OCI-M2 (cell line): ENCODE measurements around the gene LMAN2.
"Not testable (repeated sequence)": the region's sequence is repeated elsewhere in the genome, so short reads cannot be mapped to it uniquely, and the experiment has no call there.

ENCODE experiments used
- DNase-seq: peaks from one replicate; lab custom pipeline; 2025; ENCODE audit not compliant: unreplicated experiment; lab: John Stamatoyannopoulos, UW

The LMAN2 gene

GRCh38 chr5:177378884-177379883, 27.7 kb upstream of the LMAN2 start:
- no peak for DNase-seq

- no peak for DNase-seq
Measured at GRCh38 chr5:177377851-177378776, 26.6 kb upstream of the LMAN2 start.

- no peak for DNase-seq
Measured at GRCh38 chr5:177376107-177376506, 24.6 kb upstream of the LMAN2 start.

DNA sequence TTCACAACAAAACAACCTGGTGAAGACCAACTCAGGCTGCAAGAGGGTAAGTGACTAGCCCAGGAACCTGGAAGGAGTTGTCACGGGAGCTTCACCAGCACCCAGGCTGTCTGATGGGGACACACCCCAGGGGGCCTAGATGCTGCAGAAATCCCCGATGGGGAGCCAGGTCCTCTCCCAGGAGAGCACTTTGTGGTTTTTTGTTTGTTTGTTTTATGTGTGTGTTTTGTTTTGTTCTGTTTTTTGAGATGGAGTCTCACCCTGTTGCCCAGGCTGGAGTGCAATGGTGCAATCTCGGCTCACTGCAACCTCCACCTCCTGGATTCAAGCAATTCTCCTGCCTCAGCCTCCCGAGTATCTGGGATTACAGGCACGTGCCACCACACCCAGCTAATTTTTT, 24.0 kb upstream of the LMAN2 start:
- DNase-seq, result not testable (repeated sequence)

DNA sequence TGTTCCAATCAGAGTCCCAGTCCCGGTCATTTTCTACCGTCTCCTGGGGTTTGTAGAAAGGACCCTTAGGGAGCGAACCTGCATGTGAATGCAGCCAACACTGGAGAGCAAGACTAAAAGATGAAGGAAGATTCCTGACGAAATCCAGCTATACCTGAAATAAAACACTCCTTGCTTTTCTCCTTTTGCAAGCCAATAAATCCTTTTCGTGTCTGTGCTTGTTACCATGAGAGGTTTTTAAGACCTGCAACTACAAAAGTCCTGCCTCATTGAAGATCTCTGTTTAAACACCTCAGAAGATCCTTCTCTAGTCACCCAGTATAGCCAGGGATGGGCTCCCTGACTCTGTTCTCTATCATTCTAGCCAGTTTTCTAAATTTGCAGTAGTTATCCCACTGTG, 22.7 kb upstream of the LMAN2 start:
- no peak for DNase-seq

GRCh38 chr5:177373806-177374205, 22.3 kb upstream of the LMAN2 start:
- DNase-seq, result no peak

GRCh38 chr5:177372910-177373309, 21.4 kb upstream of the LMAN2 start:
- DNase-seq, result no peak

GRCh38 chr5:177372034-177372896, 20.8 kb upstream of the LMAN2 start:
- DNase-seq, result no peak

- DNase-seq, result no peak
Measured at GRCh38 chr5:177371120-177372033, 19.9 kb upstream of the LMAN2 start.

DNA sequence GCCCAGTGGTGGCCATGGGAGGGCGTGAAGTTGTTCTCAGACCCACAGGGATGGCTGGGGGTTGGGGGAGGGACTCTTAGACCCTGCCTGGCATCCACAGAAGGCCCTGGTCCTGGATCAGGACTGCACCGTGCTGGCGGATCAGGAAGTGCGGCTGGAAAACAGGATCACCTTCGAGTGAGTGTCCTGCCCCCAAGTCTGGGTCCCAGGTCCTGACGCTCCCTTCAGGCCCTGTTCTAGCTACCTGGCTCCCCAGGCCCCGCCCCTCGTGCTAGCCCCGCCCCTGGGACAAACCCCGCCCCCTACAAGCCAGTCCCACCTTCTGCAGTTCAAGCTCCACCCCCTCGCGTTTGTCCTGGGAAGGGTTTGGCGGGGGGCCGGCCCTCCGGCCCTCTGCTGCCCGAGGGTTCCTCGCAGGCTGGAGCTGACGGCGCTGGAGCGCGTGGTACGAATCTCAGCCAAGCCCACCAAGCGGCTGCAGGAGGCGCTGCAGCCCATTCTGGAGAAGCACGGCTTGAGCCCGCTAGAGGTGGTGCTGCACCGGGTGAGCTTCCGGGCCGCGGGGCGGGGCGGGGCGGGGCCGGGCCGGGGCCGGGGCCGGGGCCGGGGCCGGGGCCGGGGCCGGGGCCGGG, 19.1 kb upstream of the LMAN2 start:
- DNase-seq, result no peak

DNA sequence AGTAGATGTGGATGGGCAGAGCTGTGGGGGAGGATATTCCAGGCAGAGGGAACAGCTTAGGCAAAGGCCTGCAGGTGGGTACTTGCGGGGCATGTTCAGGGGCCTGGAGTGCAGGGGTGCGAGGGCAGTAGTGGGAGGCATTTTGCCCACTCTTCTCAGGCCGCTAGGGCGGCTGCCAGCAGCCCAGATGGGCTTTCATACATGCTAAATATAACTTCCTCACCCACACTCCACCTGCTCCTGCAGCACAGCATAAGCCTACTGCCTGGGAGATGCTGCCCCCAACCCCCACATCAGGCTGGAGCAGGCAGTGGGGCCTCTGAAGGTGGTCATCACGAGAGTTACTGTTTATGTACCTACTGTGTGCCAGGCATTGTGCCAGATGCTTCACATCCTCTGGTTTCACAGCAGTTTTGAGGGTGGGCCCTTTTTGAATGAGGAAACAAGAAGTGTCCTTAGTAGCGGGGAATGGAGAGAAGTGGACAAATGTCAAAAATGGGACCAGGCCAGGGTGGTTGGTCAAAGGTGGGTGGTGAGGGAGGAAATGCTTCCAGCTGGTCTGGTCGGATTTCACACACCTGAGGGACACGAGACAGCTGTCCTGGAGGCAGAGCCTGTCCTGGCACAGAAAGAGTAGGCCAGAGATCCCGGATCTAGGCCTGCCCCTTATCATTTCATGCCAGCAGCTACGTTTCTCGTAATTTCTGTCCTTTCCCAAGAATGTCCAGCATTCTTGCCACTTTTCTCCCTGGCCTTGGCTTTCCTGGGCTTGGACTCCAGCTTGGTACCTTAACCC, 18.4 kb upstream of the LMAN2 start:
- no peak for DNase-seq

DNA sequence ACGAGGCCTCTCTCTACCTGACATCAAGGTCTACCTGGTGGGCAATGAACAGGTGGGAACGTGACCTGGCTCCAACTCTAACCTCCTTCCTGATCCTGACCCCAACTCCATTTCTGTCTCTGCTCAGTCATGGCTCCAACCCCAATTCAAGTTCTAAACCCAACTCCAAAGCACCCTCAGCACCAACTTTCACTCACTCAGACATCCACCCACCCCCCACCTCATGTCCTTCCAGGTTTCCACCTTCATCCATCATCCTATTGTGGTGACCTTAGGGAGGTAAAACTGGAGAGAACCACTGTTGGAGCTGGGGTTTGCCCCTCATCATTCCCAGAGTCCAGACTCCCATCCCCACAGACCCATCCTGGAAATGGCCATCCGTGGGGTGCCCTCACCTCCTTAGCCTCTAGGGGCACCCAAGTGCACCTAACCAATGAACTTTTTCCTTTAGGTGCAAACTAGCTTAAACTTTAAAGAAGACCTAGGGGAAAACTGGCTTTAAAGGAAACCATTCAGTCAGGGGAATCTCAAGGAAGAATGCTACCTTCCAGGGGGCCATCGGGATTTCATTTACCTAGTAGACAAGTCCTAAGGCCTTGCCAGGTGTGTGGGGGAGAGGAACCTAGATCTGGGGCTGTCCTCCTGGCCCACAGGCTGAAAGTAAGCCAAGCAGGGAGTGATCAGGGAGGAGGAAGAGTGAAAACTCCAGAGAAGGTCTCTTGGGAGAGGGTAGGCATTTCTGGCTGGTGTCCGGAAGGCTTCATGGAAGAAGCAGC, 17.6 kb upstream of the LMAN2 start:
- no peak for DNase-seq

GRCh38 chr5:177367981-177368868, 16.8 kb upstream of the LMAN2 start:
- DNase-seq, result no peak

DNA sequence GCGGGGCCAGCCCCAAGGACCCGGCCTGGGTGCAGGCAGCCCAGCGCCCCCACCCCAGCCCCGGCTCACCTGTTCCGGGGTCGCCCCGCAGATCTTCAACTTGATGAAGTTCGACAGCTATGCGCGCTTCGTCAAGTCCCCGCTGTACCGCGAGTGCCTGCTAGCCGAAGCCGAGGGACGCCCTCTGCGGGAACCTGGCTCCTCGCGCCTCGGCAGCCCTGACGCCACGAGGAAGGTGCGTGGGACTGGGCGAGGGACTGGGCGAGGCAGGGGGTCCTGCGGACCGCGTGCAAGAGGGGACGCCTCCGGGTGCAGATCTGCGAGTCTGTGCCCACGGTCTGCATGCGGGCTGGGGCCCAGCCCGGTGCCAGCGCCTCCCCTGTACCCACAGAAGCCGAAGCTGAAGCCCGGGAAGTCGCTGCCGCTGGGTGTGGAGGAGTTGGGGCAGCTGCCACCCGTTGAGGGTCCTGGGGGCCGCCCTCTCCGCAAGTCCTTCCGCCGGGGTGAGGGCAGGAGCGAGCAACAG, 15.9 kb upstream of the LMAN2 start:
- DNase-seq, result no peak

DNA sequence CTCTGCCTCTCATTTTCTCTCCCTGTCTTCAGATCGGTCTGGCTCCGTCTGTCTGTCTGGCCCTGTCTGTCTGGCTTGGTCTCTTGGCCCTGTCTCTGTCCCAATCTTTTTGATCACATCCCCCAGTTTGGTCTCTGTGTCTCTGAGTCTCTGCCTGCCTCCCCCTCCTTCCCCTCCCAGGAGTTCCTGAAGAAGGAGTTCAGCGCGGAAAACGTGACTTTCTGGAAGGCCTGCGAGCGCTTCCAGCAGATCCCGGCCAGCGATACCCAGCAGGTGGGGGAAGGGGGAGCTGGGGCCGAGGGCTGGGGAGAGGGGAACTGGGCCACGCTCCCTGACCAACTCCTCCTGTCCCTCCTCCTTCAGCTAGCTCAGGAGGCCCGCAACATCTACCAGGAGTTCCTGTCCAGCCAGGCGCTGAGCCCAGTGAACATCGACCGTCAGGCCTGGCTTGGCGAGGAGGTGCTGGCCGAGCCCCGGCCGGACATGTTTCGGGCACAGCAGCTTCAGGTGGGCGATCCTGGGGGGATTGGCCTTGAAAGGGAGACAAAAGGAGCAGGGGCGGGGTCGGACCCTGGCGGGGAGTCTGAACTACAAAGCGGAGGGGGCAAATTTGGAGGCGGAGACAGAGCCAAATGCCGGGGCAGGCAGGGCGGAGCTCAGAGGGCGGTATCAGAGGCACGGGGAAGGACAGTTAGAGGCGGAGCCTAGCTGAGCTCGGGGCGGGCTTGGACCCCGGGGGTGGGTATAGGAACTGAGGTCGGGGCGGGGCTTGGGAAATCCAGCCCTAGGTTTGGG, 15.3 kb upstream of the LMAN2 start:
- DNase-seq, result no peak
